KOPT-K1 (cell line): ENCODE results near the gene ZDHHC8.

ENCODE experiments used
- H3K27ac ChIP-seq: fragments of 200-600 bp; sonication (generic); 2 replicates; pipeline ENCODE4 v1.5.1; 2016; ENCODE audit warnings: antibody characterized with exemption, mild to moderate bottlenecking, low read depth, low read length; ENCODE audit not compliant: poor library complexity, severe bottlenecking
- H3K36me3 ChIP-seq: fragments of 200-600 bp; sonication (generic); 2 replicates; pipeline ENCODE4 v1.5.1; 2017; ENCODE audit warnings: antibody characterized with exemption, mild to moderate bottlenecking, low read length, moderate library complexity; ENCODE audit not compliant: insufficient read depth
- H3K9me3 ChIP-seq: fragments of 200-600 bp; sonication (generic); 2 replicates; pipeline ENCODE4 v1.5.1; 2017; ENCODE audit warnings: antibody characterized with exemption, low read length, mild to moderate bottlenecking; ENCODE audit not compliant: insufficient read depth, poor library complexity, severe bottlenecking

ZDHHC8 gene

GRCh38 chr22:20160041-20160440 is 28.4 kb downstream of the ZDHHC8 start:
- no peak overlapping the region for H3K27ac ChIP-seq
- H3K9me3 ChIP-seq = no peaks in the 10 kb centered on the region
- H3K36me3 ChIP-seq = no peaks in the 10 kb centered on the region

- H3K36me3 ChIP-seq = no peaks in the 10 kb centered on the region
- no peak overlapping the region for H3K27ac ChIP-seq
Observed at GRCh38 chr22:20164863-20165262, 33.3 kb downstream of the ZDHHC8 start.

GRCh38 chr22:20165421-20165820 is 33.8 kb downstream of the ZDHHC8 start:
- H3K36me3 ChIP-seq = no peaks in the 10 kb centered on the region
- H3K9me3 ChIP-seq = no peaks in the 10 kb centered on the region
- no peak overlapping the region for H3K27ac ChIP-seq

More at GRCh38 chr22:20164863-20165262, 33.3 kb downstream of the ZDHHC8 start:
- H3K9me3 ChIP-seq = no peaks in the 10 kb centered on the region

- Histone ChIP-seq H3K9me3 (no peaks in the 10 kb centered on the region), H3K36me3 (no peaks in the 10 kb centered on the region), H3K27ac (no peak overlapping the region)
Observed at GRCh38 chr22:20165913-20166312, 34.3 kb downstream of the ZDHHC8 start.

GRCh38 chr22:20166703-20167102 is 35.1 kb downstream of the ZDHHC8 start:
- H3K9me3 ChIP-seq = no peaks in the 10 kb centered on the region
- H3K27ac ChIP-seq = no peak overlapping the region
- no peaks in the 10 kb centered on the region for H3K36me3 ChIP-seq

GRCh38 chr22:20167643-20168322 is 36.2 kb downstream of the ZDHHC8 start:
- Histone ChIP-seq H3K36me3 (no peaks in the 10 kb centered on the region), H3K27ac (no peak overlapping the region), H3K9me3 (no peaks in the 10 kb centered on the region)

- H3K36me3 ChIP-seq = no peaks in the 10 kb centered on the region
- H3K27ac ChIP-seq = no peak overlapping the region
Observed at GRCh38 chr22:20169253-20169822, 37.7 kb downstream of the ZDHHC8 start.

GRCh38 chr22:20170170-20170569 is 38.6 kb downstream of the ZDHHC8 start:
- Histone ChIP-seq H3K9me3 (no peaks in the 10 kb centered on the region), H3K36me3 (no peaks in the 10 kb centered on the region), H3K27ac (no peak overlapping the region)

More at GRCh38 chr22:20169253-20169822, 37.7 kb downstream of the ZDHHC8 start:
- H3K9me3 ChIP-seq = no peaks in the 10 kb centered on the region

- Histone ChIP-seq H3K9me3 (no peaks in the 10 kb centered on the region), H3K27ac (no peak overlapping the region), H3K36me3 (no peaks in the 10 kb centered on the region)
Observed at GRCh38 chr22:20171288-20172140, 39.9 kb downstream of the ZDHHC8 start.

GRCh38 chr22:20172141-20172613 is 40.6 kb downstream of the ZDHHC8 start:
- Histone ChIP-seq H3K9me3 (no peaks in the 10 kb centered on the region), H3K27ac (no peak overlapping the region), H3K36me3 (no peaks in the 10 kb centered on the region)

- H3K36me3 ChIP-seq = no peaks in the 10 kb centered on the region
- no peak overlapping the region for H3K27ac ChIP-seq
- H3K9me3 ChIP-seq = no peaks in the 10 kb centered on the region
Observed at GRCh38 chr22:20173246-20173645, 41.6 kb downstream of the ZDHHC8 start.

- Histone ChIP-seq H3K9me3 (no peaks in the 10 kb centered on the region), H3K27ac (no peak overlapping the region), H3K36me3 (no peaks in the 10 kb centered on the region)
Observed at GRCh38 chr22:20173772-20174171, 42.2 kb downstream of the ZDHHC8 start.

- Histone ChIP-seq H3K27ac (no peak overlapping the region), H3K36me3 (no peaks in the 10 kb centered on the region), H3K9me3 (no peaks in the 10 kb centered on the region)
Observed at GRCh38 chr22:20174785-20175596, 43.4 kb downstream of the ZDHHC8 start.

- no peak overlapping the region for H3K27ac ChIP-seq
- H3K9me3 ChIP-seq = no peaks in the 10 kb centered on the region
Observed at GRCh38 chr22:20175597-20175900, 43.9 kb downstream of the ZDHHC8 start.

More at GRCh38 chr22:20175597-20175900, 43.9 kb downstream of the ZDHHC8 start:
- no peaks in the 10 kb centered on the region for H3K36me3 ChIP-seq
